Activated CD4-positive, alpha-beta T cell treated with anti-CD3 and anti-CD28 coated beads, Interleukin-2, amount 50 U/mL, for 24 hours (primary cell): ENCODE results near the gene MFSD1.
A peak's percentile ranks its signal among the peaks of the same experiment; 100 is the strongest.
"Not testable (repeated sequence)": the region's sequence is repeated elsewhere in the genome, so short reads cannot be mapped to it uniquely, and the experiment has no call there.

Source experiments
- DNase-seq, 2 donors: peaks; one replicate each; pipeline ENCODE4 v3.0.0-alpha.2; 2020; ENCODE audit warnings: low read depth in 1 of 2, low spot score in 1 of 2

The MFSD1 gene

GRCh38 chr3:158775426-158776410, 26.1 kb upstream of the MFSD1 start:
- no peak for DNase-seq

GRCh38 chr3:158776531-158776930, 25.3 kb upstream of the MFSD1 start:
- DNase-seq: no peak

- no peak for DNase-seq
These were observed 24.5 kb upstream of the MFSD1 start for GRCh38 chr3:158777161-158777873.

DNA sequence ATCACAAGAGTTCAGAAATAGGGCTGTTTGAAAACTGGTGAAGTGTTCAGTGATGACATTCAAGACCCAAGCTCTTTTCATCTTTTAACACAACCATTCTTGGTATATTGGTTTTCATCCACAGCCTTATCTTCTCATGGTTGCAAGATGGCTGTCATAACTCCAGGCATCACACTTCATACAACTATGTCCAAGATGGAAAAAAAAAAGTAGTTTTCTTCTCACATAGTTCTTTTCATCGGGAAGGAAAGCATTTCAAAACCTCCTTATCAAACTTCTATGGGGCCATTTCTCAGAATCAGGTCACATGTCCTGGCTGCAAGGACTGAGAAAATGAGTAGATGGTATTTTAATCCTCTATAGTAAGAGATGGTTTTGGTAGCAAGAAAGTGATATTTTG, 21.1 kb upstream of the MFSD1 start:
- DNase-seq: no peak

GRCh38 chr3:158781191-158781590, 20.7 kb upstream of the MFSD1 start:
- DNase-seq: no peak

DNA sequence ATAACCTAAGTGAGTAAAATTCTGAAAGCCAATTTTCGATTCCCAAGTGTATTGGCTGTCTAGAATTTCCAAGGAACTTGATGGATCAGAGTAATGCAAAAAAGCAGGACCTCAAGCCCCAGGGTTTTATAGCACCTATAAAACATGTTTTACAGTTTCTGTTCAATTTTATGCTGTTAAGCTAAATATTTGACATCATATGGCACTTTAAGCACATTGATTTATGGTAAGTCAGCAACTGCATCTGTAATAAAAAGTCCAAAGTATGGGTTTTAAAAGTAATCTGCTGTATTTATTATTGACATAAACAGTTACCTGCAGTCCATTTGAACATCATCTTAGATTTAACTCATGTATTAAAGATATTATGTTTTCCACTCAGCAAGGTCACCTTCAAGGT, 20.0 kb upstream of the MFSD1 start:
- DNase-seq: no peak

DNA sequence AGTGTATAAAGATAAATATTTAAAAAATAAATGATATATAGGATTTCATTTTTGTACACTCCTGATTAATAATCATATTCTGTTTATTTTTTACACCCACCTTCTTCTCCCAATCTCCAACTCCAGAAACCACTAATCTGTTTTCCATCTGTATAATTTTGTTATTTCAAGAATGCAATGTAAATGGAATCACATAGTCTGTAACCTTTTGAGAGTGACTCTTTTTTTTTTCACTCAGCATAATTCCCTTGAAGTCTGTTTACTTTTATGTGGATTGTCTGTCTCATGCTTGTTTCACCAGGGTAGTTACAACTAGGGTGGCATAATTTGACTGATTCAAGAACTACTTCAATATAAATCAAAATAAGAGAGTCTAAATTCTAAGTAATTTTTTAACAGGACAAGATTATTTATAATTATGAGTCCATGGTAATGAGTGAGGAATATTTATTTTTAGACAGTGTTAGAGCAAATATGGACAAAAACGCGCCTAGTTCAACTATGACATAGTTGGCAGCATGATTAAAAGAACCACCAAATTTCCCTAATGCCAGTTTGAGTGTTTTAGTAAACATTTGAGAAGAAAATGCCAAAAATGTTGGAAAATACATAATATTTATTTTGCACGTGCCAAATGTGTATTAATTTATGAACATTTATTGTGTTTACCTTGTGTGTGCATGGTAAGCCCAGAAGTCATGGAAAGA, 19.4 kb upstream of the MFSD1 start:
- no peak for DNase-seq

DNA sequence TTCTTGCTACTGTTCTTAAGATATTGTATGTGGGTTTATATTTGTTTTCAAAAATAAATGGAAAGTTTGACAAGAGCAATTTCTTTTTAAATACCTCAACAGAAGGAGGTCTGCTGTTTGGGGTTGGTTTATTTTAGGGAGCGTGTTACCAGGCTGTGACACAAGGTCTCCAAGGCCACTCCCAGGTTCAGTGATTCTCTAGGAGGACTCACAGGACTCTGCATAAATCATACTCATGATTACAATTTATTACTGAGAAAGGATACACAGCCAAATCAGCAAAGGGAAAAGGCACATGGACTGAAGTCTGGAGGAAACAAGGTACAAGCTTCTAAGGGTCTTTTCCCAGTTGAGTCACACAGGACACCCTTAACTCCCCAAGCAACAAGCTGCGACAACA, 18.8 kb upstream of the MFSD1 start:
- no peak for DNase-seq

GRCh38 chr3:158785972-158786371, 15.9 kb upstream of the MFSD1 start:
- DNase-seq: no peak

- no peak for DNase-seq
These were observed 13.4 kb upstream of the MFSD1 start for GRCh38 chr3:158788446-158788845.

- no peak for DNase-seq
These were observed 12.3 kb upstream of the MFSD1 start for GRCh38 chr3:158789592-158789991.

DNA sequence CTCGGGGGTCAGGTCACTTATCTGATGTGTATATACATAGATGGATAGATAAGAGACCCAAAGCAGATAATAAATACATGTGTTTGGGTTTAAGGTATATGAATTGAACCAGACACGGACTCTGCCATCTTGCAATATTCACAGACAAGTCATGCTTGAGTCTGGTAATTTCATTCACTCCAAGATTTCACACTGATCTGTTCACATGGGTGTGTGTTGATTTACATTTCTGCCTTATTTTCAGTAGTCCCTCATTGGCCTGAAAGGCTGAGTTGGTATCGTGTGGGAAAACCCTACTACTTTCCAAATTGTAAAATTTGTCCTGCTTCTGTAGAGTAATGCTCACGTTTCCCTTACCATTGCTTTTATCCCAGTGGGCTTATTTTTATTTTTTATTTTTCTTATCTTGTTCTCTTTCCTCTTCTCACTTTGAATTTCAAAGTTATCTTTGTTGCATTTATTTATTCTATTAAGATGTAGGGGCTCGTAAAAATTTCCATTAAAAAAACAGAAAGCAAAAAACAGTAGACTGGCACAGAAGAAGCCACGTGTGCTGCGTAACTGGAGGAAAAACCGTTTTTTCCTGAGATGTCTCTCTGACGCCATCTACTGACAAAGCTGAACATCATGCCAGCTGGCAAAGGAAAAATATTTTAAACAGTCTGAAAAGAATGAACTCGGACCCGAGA, 10.8 kb upstream of the MFSD1 start:
- DNase-seq: peak in 1 of 2 donors; percentile 40

- DNase-seq: not testable (repeated sequence)
These were observed 10.3 kb upstream of the MFSD1 start for GRCh38 chr3:158791590-158791920.

DNA sequence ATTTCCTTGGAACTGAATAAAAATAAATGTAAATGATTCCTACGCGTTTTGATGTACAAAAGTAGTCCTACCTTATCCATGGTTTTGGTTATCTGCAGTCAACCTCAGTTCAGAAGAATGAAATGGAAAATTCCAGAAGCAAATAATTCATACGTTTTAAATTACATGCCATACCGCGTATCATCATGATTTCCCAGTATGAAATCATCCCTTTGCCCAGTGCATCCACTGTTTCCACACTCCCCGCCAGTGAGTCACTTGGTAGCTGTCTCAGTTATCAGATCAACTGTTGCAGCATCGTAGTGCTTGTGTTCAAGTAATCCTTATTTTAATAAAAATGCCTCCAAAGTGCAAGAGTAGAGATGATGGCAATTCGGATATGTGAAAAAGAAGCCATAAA, 9.1 kb upstream of the MFSD1 start:
- no peak for DNase-seq

- DNase-seq: no peak
These were observed 7.6 kb upstream of the MFSD1 start for GRCh38 chr3:158794206-158794605.

GRCh38 chr3:158794936-158795518, 6.8 kb upstream of the MFSD1 start:
- DNase-seq: no peak

DNA sequence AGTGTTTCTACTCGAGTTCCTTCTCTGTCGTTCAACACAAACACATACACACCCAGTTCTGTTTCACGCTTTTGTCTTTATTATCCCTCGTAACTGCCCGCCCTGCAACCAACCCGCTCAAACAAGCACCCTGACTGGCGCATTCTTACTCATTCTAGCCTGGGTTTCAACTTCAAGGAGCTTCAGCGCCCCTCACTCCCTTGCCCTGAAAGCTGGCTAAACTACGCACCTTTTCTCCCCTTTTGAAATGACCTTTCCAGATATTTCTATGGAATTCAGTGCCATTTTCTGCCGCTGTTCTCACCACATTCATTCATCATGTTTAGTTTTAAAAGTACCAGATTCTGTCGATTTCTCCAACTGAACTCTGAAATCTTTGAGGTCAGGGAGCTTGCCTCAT, 653 bp upstream of the MFSD1 start:
- no peak for DNase-seq

DNA sequence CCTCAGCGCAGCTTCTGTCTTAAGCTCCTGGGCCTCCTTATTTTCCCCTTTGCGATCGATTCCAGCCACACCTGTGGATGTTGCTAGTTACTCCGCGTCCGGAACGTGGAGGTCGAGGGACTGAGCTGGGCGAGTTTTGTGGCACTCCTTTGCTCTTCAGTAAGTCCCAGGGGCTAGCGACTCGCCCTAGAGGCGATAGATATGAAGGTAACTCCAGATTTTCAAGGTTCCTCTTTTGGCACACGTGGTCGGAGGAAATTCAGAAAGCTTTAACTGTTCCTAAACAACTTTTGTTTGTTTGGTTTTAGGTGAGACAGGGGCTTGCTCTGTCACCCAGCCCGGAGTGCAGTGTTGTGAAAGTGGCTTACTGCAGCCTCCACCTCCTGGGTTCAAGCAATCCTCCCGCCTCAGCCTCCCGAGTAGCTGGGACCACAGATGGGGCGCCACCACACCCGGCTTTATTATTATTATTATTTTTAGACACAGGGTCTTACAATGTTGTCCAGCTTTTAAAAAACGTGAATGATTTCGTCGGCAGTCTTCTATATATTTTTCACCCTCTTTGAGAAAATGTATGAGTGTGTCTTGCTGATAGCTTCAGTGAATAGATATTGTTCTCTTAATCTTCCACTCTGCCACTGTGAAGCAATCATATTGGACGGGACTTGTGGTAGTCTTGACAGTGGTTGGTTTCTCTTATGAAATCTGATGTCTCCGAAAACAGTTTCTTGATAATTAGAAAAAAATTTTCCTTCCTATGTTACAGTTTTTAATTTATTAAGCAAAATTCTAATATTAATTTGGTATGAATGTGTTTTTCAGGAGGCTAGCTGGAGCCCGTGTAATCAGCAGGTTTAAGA, 785 bp downstream of the MFSD1 start:
- no peak for DNase-seq

GRCh38 chr3:158804441-158804840, 2.6 kb downstream of the MFSD1 start:
- DNase-seq: no peak

- DNase-seq: no peak
These were observed 6.8 kb downstream of the MFSD1 start for GRCh38 chr3:158808697-158809096.
